HCT116 (cell line): ENCODE measurements around the gene EIF4G3. TPM values are rescaled to one million over a fixed set of nuclear protein-coding genes. Genes with fewer than 3 reads are reported as not detected.
A peak's percentile ranks its signal among the peaks of the same experiment; 100 is the strongest.

ENCODE experiments used
- ATAC-seq: fragments of 200-7000 bp; cut with Tn5 transposase; 2 replicates; pipeline ENCODE4 v1.9.1; 2020; ENCODE audit warnings: mild to moderate bottlenecking, moderate library complexity
- BruUV-seq: library from RNA; stranded (reverse); fragments of 400-500 nt; replicated peaks from 2 replicates; lab custom pipeline; 2021; lab: Mats Ljungman, UMichigan
- CTCF ChIA-PET: fragments of 300-600 bp; sonication (Branson Sonifier 250); formaldehyde crosslinking; loops from one replicate; lab custom pipeline; 2021; ENCODE audit warnings: antibody characterized with exemption; lab: Charles Lee
- POLR2A ChIA-PET: fragments of 300-600, 350-600 bp; sonication (Branson Sonifier 250); formaldehyde crosslinking; loops from one replicate; lab custom pipeline; 2021; ENCODE audit warnings: antibody characterized with exemption; lab: Charles Lee
- RAD21 ChIA-PET, 2 experiments: fragments of 300-600 bp; sonication (Branson Sonifier 250); formaldehyde crosslinking; loops; one replicate each; lab custom pipeline; 2023; ENCODE audit warnings: low total read pairs in 2 of 2; ENCODE audit not compliant: uncharacterized antibody in 2 of 2, unreplicated experiment in 2 of 2, low non-redundant PET in 1 of 2; lab: Charles Lee
- DNase-seq: peaks from one replicate; pipeline ENCODE4 v3.0.0-alpha.2; 2010; ENCODE audit warnings: low read depth, low spot score
- H2AFZ ChIP-seq: fragments of 200-600 bp; shearing (Covaris generic), sonication (generic); 2 replicates; pipeline ENCODE4 v1.6.1; 2017; ENCODE audit warnings: low read depth, mixed run types, mixed read lengths, antibody characterized with exemption, low read length; ENCODE audit not compliant: poor library complexity, severe bottlenecking
- H3K27ac ChIP-seq: 2 replicates; pipeline ENCODE4 v1.5.1; 2012; ENCODE audit warnings: low read depth, low read length
- H3K27me3 ChIP-seq: fragments of 200-600 bp; sonication (generic); 2 replicates; pipeline ENCODE4 v1.6.1; 2016; ENCODE audit warnings: mixed run types, low read length, mixed read lengths; ENCODE audit not compliant: insufficient read depth
- H3K36me3 ChIP-seq, 2 experiments: fragments of 200-500 bp in 1 of 2; fragments of 200-600 bp in 1 of 2; sonication (Bioruptor generic) in 1 of 2; sonication (generic) in 1 of 2; 2 replicates each; pipeline versions ENCODE4 v1.5.1 to v1.6.1; 2014 to 2016; ENCODE audit warnings: low read length in 2 of 2, inconsistent platforms in 1 of 2, mixed read lengths in 1 of 2, mixed run types in 1 of 2; ENCODE audit not compliant: insufficient read depth in 2 of 2, control insufficient read depth in 1 of 2
- H3K4me1 ChIP-seq, 2 experiments: fragments of 200-600 bp in 1 of 2; sonication (generic) in 1 of 2; 2 replicates each; pipeline versions ENCODE4 v1.5.1 to v1.6.1; 2012 to 2017; ENCODE audit warnings: low read length in 2 of 2, inconsistent platforms in 1 of 2, mild to moderate bottlenecking in 1 of 2, mixed read lengths in 1 of 2, mixed run types in 1 of 2, moderate library complexity in 1 of 2; ENCODE audit not compliant: insufficient read depth in 2 of 2, control insufficient read depth in 1 of 2
- H3K4me2 ChIP-seq: fragments of 200-600 bp; sonication (generic); 2 replicates; pipeline ENCODE4 v1.6.1; 2017; ENCODE audit warnings: mixed run types, low read length, mixed read lengths
- H3K4me3 ChIP-seq, 2 experiments: fragments of 200-600 bp in 1 of 2; sonication (generic) in 1 of 2; replicated peaks in 1 of 2; 2 replicates each; pipeline ENCODE4 v1.5.1; 2011 to 2016; ENCODE audit warnings: low read length in 2 of 2, control low read depth in 1 of 2, low read depth in 1 of 2, mild to moderate bottlenecking in 1 of 2, mixed read lengths in 1 of 2, mixed run types in 1 of 2
- H3K79me2 ChIP-seq: fragments of 200-600 bp; sonication (generic); 2 replicates; pipeline ENCODE4 v1.6.1; 2017; ENCODE audit warnings: mild to moderate bottlenecking, mixed run types, low read length, moderate library complexity, mixed read lengths; ENCODE audit not compliant: insufficient read depth
- H3K9ac ChIP-seq: fragments of 200-600 bp; sonication (generic); 2 replicates; pipeline ENCODE4 v1.6.1; 2016; ENCODE audit warnings: low read length, mixed read lengths
- H3K9me2 ChIP-seq: fragments of 200-600 bp; sonication (generic), shearing (Covaris generic); 2 replicates; pipeline ENCODE4 v1.6.1; 2017; ENCODE audit warnings: mixed run types, mild to moderate bottlenecking, moderate library complexity; ENCODE audit not compliant: insufficient read depth
- H3K9me3 ChIP-seq, 2 experiments: fragments of 200-500 bp in 1 of 2; fragments of 200-600 bp in 1 of 2; sonication (Bioruptor generic) in 1 of 2; sonication (generic) in 1 of 2; 2 replicates each; pipeline ENCODE4 v1.6.1; 2014 to 2017; ENCODE audit warnings: low read length in 2 of 2, mixed read lengths in 2 of 2, inconsistent platforms in 1 of 2, low read depth in 1 of 2, mild to moderate bottlenecking in 1 of 2, mixed run types in 1 of 2, moderate library complexity in 1 of 2; ENCODE audit not compliant: control insufficient read depth in 1 of 2, insufficient read depth in 1 of 2
- H4K20me1 ChIP-seq: fragments of 200-600 bp; sonication (generic), shearing (Covaris generic); 2 replicates; pipeline ENCODE4 v1.6.1; 2017; ENCODE audit warnings: mixed run types, mild to moderate bottlenecking, moderate library complexity; ENCODE audit not compliant: insufficient read depth
- CEBPB ChIP-seq: IDR thresholded peaks from 2 replicates; pipeline ENCODE4 v1.6.1; 2012; ENCODE audit warnings: low read depth
- EGR1 ChIP-seq: IDR thresholded peaks from 2 replicates; pipeline ENCODE4 v1.6.1; 2012; ENCODE audit warnings: low read depth
- FOSL1 ChIP-seq: IDR thresholded peaks from 2 replicates; pipeline ENCODE4 v1.6.1; 2012; ENCODE audit warnings: low read depth
- TCF7L2 ChIP-seq: IDR thresholded peaks from 2 replicates; pipeline ENCODE4 v1.7.0; 2011; ENCODE audit warnings: borderline replicate concordance, inconsistent platforms; ENCODE audit not compliant: insufficient read depth, insufficient read length; ENCODE audit errors: extremely low read depth
- intact Hi-C: fragments of 100-400 bp; cut with micrococcal nuclease; formaldehyde crosslinking; loops from 2 replicates; pipeline ENCODE4 v1.10.0; 2022
- total RNA-seq: library from RNA; stranded (reverse); gene quantifications from one replicate; pipeline ENCODE4 v1.2.1, GENCODE V29; 2021; ENCODE audit not compliant: unreplicated experiment
- TF ChIP-seq, protein P1 (sequence below): IDR thresholded peaks from 2 replicates; pipeline ENCODE4 v1.6.1; 2012

The EIF4G3 gene
- total RNA-seq, 1 experiment from 2014 or later: 40.1 TPM

DNA sequence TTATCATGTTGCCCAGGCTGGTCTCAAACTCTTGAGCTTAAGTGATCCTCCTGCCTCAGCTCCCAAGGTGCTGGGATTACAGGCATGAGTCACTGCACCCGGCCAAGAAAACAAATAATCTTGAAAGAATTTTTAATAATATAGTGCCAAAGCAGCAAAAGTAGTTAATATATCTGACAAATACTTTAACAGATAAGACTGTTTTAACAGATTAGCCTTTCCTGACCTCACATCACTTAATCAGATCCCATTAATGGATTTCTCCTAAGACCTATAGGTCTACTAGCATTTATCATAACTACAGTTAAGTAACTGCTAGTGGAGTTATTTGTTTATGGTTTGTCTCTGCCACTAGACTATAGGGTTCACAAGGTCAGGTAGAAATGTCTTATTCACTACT lies 328.5 kb downstream of the EIF4G3 start:
- Histone ChIP-seq H3K9me2 (no peaks in the 10 kb centered on the region), H2AFZ (no peak overlapping the region), H3K4me2 (no peak overlapping the region), H3K4me1 (peaks cover 15 to 34% of the 10 kb centered on the region in 2 experiments), H3K9me3 (no peaks in the 10 kb centered on the region), H3K79me2 (no peaks in the 10 kb centered on the region), H3K27me3 (no peaks in the 10 kb centered on the region), H3K9ac (no peak overlapping the region), H3K27ac (peak overlapping the region; percentile 84), H3K36me3 (peaks cover 6 to 10% of the 10 kb centered on the region in 2 experiments; a peak in 2 of 4 replicates), H4K20me1 (no peaks in the 10 kb centered on the region), H3K4me3 (no peak overlapping the region)
- no TSS peak for BruUV-seq
- RAD21 ChIA-PET: no interaction called here
- intact Hi-C loops: no loop called here
- CTCF ChIA-PET: no interaction called here
- POLR2A ChIA-PET: no interaction called here
- ATAC-seq: peak; percentile 69
- no peak for TF ChIP-seq CEBPB
- peak; percentile 0 for DNase-seq

DNA sequence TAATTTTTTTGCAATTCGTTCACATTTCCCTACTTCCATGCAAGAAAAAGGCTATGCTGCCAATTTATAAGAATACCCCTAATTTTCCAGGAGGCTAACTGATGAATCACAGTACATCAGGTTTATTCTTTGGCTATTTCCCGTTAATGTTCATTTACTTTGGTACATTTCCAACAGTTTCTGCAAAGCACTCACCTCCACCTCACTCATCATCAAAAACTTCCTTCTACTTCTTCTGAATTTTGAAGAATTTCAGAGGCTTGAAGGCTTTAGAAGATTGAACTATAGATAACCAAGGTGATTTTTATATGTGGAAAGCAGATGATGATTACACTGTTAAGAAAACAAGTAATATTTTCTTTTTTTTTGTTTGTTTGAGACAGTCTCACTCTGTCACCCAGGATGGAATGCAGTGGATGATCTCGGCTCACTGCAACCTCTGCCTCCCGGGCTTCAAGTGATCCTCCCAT lies 329.1 kb downstream of the EIF4G3 start:
- intact Hi-C loops: no loop called here
- Histone ChIP-seq H3K4me1 (peaks cover 15 to 34% of the 10 kb centered on the region in 2 experiments), H3K4me3 (no peak overlapping the region), H3K27me3 (no peaks in the 10 kb centered on the region), H3K79me2 (no peaks in the 10 kb centered on the region), H2AFZ (no peak overlapping the region), H4K20me1 (no peaks in the 10 kb centered on the region), H3K9me2 (no peaks in the 10 kb centered on the region), H3K36me3 (peaks cover 2 to 9% of the 10 kb centered on the region in 2 experiments; a peak in 1 of 4 replicates), H3K27ac (peak overlapping the region; percentile 84), H3K4me2 (no peak overlapping the region), H3K9me3 (no peaks in the 10 kb centered on the region), H3K9ac (no peak overlapping the region)
- TF ChIP-seq, protein P1, sequence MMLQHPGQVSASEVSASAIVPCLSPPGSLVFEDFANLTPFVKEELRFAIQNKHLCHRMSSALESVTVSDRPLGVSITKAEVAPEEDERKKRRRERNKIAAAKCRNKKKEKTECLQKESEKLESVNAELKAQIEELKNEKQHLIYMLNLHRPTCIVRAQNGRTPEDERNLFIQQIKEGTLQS: no peak
- TF ChIP-seq EGR1: no peak
- no peak for TF ChIP-seq TCF7L2
- TF ChIP-seq FOSL1: 0 out of 2 replicates have a peak, but pooled peaks have one; percentile 4
- ChIA-PET CTCF (no interaction called here), RAD21 (no interaction called here), POLR2A (no interaction called here)
- ATAC-seq (peak; percentile 49), DNase-seq (peak; percentile 1)
- no TSS peak for BruUV-seq
